ENCODE data around the gene RFXAP. TPM values are rescaled to one million over a fixed set of nuclear protein-coding genes. Genes with fewer than 3 reads are reported as not detected.

The RFXAP gene
- polyA plus RNA-seq, 1 donor from 2014 or later = 14.2 TPM

GRCh38 chr13:36770741-36771140 is 48.3 kb upstream of the RFXAP start:
- no peaks in the 10 kb centered on the region for H3F3A ChIP-seq (ENCODE audit: insufficient read depth, low read length, poor library complexity, severe bottlenecking)
- H3K9ac ChIP-seq (ENCODE audit: low read length) = no peak overlapping the region
- H2AFZ ChIP-seq (ENCODE audit: low read depth, low read length) = no peak overlapping the region
- H3K36me3 ChIP-seq (ENCODE audit: insufficient read depth, low read length) = no peaks in the 10 kb centered on the region
- no peaks in the 10 kb centered on the region for H3K79me2 ChIP-seq (replicated peaks; ENCODE audit: insufficient read depth, low read length)
- H3K4me3 ChIP-seq (ENCODE audit: low read length) = no peak overlapping the region
- TF ChIP-seq SMC3 (conservative IDR thresholded peaks at IDR 0.05; ENCODE audit: poor library complexity) (no peak), CTCF (IDR thresholded peaks at IDR 0.05; ENCODE audit: poor library complexity, severe bottlenecking) (no peak), EP300 (conservative IDR thresholded peaks at IDR 0.05; ENCODE audit: poor library complexity, severe bottlenecking) (no peak), EZH2 (IDR thresholded peaks at IDR 0.05; ENCODE audit: borderline replicate concordance, insufficient read depth, low read length, poor library complexity, severe bottlenecking) (no peak), RAD21 (conservative IDR thresholded peaks at IDR 0.05) (no peak), MXI1 (conservative IDR thresholded peaks at IDR 0.05; ENCODE audit: poor library complexity, severe bottlenecking) (no peak)
- H3K27ac ChIP-seq (ENCODE audit: low read length) = no peak overlapping the region
- H3K9me2 ChIP-seq (ENCODE audit: insufficient read depth, low read length) = no peaks in the 10 kb centered on the region
- no peak overlapping the region for H3K4me2 ChIP-seq (ENCODE audit: low read length)
- no peaks in the 10 kb centered on the region for H4K20me1 ChIP-seq (ENCODE audit: insufficient read depth)
- no peaks in the 10 kb centered on the region for H3K27me3 ChIP-seq (ENCODE audit: insufficient read depth, low read depth, low read length)
- no peaks in the 10 kb centered on the region for H3K9me3 ChIP-seq (ENCODE audit: low read length)

- Histone ChIP-seq H3K27ac (ENCODE audit: low read length) (no peak overlapping the region), H3K36me3 (ENCODE audit: insufficient read depth, low read length) (no peaks in the 10 kb centered on the region), H4K20me1 (ENCODE audit: insufficient read depth) (no peaks in the 10 kb centered on the region)
Observed at GRCh38 chr13:36772853-36773252, 46.2 kb upstream of the RFXAP start.

More at GRCh38 chr13:36772853-36773252, 46.2 kb upstream of the RFXAP start:
- no peak overlapping the region for H2AFZ ChIP-seq (ENCODE audit: low read depth, low read length)
- no peaks in the 10 kb centered on the region for H3K27me3 ChIP-seq (ENCODE audit: insufficient read depth, low read depth, low read length)
- no peak overlapping the region for H3K4me2 ChIP-seq (ENCODE audit: low read length)
- H3K9me3 ChIP-seq (ENCODE audit: low read length) = no peaks in the 10 kb centered on the region
- no peak overlapping the region for H3K4me3 ChIP-seq (ENCODE audit: low read length)
- H3K9ac ChIP-seq (ENCODE audit: low read length) = no peak overlapping the region
- H3K79me2 ChIP-seq (replicated peaks; ENCODE audit: insufficient read depth, low read length) = no peaks in the 10 kb centered on the region
- no peak for TF ChIP-seq POLR2AphosphoS5 (IDR thresholded peaks at IDR 0.05)
- no peak for TF ChIP-seq CTCF (IDR thresholded peaks at IDR 0.05; ENCODE audit: poor library complexity, severe bottlenecking)
- no peak for TF ChIP-seq MXI1 (conservative IDR thresholded peaks at IDR 0.05; ENCODE audit: poor library complexity, severe bottlenecking)
- no peak for TF ChIP-seq SMC3 (conservative IDR thresholded peaks at IDR 0.05; ENCODE audit: poor library complexity)
- TF ChIP-seq RAD21 (conservative IDR thresholded peaks at IDR 0.05) = no peak
- no peaks in the 10 kb centered on the region for H3K9me2 ChIP-seq (ENCODE audit: insufficient read depth, low read length)
- no peaks in the 10 kb centered on the region for H3F3A ChIP-seq (ENCODE audit: insufficient read depth, low read length, poor library complexity, severe bottlenecking)
